Measurements from ENCODE around the gene SDR42E2. TPM values are rescaled to one million over a fixed set of nuclear protein-coding genes. Genes with fewer than 3 reads are reported as not detected.
"Not testable (repeated sequence)": the region's sequence is repeated elsewhere in the genome, so short reads cannot be mapped to it uniquely, and the experiment has no call there.

Gene SDR42E2
- total and polyA plus RNA-seq, 7 experiments from 2014 or later, result 0.07 to 1.6 (median 0.81) TPM; not detected in 1

DNA sequence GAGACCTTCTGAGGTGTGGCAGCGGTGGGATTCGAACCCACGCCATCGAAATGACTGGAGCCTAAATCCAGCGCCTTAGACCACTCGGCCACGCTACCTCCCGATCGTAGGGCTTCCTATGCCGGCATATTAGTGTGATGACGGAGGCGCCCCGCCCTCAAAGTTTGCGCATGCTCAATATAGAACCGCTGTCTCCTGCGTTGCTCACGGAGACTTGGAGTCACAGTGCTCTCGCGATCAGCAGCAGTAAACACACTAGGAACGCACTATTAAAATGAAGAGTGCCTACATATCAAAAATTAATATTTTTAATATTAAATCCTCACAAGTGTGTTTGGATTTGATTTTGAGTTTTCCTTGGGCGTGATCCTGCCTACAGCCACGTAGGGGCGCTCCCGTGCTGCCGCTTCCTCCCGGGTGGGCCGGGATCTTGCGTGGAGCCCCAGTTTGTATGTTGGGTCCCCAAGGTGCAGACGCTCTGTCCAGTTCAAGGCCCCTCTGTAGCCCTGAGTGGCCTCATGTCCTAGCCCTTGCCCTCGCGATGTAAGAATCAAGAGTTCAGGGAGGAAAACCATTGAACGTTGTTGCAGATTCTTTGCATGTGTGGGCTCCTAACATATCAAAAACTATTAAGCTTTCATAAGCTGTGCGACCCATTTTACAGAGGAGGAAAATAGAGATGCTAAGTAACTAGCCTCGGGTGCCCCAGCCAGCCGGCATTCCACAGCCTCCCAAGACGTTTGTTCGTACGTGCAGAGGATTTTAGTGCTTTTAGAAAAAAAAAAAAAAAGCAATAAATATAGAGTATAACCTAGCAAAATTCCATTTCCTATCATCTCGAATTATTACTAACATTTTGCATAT, 33.6 kb downstream of the SDR42E2 start:
- peak; percentile 84 to 96 (median 91) for DNase-seq
- H3K27ac ChIP-seq (ENCODE audit: low read depth, low read length), result peak overlapping the region; percentile 99
- no peaks in the 10 kb centered on the region for H3K27me3 ChIP-seq (ENCODE audit: control insufficient read depth in 2 of 2, insufficient read depth in 2 of 2, low read length in 2 of 2)
- Mint-ChIP-seq H3K9me3 (peaks cover 0 to 12% (median 7%) of the 10 kb centered on the region in 11 donors), H3K4me3 (peak overlapping the region; percentile 73 to 99 (median 90)), H3K36me3 (peaks cover 0 to 10% (median 4%) of the 10 kb centered on the region in 5 donors), H3K27me3 (peaks cover 0 to 5% (median 0%) of the 10 kb centered on the region in 5 donors), H3K4me1 (peaks cover 31 to 67% (median 59%) of the 10 kb centered on the region in 7 donors), H3K27ac (peak overlapping the region; percentile 95 to 100 (median 99))
- peak; percentile 4 for ATAC-seq
- H3K9me3 ChIP-seq (ENCODE audit: control insufficient read depth in 2 of 3, low read length in 3 of 3), result no peaks in the 10 kb centered on the region
- peak overlapping the region; percentile 71 for H3K4me3 ChIP-seq (ENCODE audit: low read length)
- POLR2A ChIA-PET, result interaction anchor here (0.8 to 9.0 kb wide), 7 partner anchors 10 to 244 kb away, joined by 3 to 167 read pairs (median 3); partner anchors contain the start of genes EEF2K and POLR3E
- intact Hi-C loops (cut with micrococcal nuclease), result loop anchor here (1.0 kb wide), 2 partner anchors 10 to 101 kb away; partner anchors contain the start of genes EEF2K (in 2 of the 2) and POLR3E (in 2 of the 2)
- CTCF ChIA-PET, result interaction anchor here (0.6 to 2.8 kb wide), 6 partner anchors 9 to 123 kb away, joined by 3 to 18 read pairs (median 4); partner anchors contain the start of gene POLR3E
- H3K4me1 ChIP-seq (ENCODE audit: control insufficient read depth in 2 of 2, insufficient read depth in 2 of 2, low read length in 2 of 2), result peaks cover 30 to 36% of the 10 kb centered on the region in 2 donors
- no peaks in the 10 kb centered on the region for H3K36me3 ChIP-seq (ENCODE audit: control insufficient read depth in 2 of 3, insufficient read depth in 3 of 3, low read length in 3 of 3)

DNA sequence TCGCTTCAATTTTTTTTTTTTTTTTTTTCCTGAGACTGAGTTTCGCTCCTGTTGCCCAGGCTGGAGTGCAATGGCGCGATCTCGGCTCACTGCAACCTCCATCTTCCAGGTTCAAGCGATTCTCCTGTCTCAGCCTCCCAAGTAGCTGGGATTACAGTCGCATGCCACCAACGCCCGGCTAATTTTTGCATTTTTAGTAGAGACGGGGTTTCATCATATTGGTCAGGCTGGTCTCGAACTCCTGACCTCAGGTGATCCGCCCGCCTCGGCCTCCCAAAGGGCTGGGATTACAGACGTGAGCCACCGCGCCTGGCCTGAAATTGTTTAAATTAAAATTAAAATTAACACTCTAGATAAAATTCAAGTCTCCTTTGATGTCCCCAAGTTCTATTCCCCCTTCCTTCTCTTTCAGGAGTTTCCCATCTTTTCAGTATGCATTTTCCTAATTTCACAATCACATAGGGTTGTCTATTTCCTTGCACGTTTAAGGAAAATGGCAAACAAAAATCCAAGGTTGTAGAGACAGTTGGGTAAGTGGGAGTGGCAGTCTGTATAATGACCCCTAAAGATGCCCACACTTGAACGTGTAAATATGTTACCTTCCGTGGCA, 34.4 kb downstream of the SDR42E2 start:
- ChIA-PET POLR2A (interaction anchor here (0.8 to 9.0 kb wide), 6 partner anchors 9 to 102 kb away, joined by 3 to 167 read pairs (median 4); partner anchors contain the start of genes EEF2K and POLR3E), CTCF (interaction anchor here (0.6 to 2.8 kb wide), 3 partner anchors 8 to 124 kb away, joined by 4 to 18 read pairs (median 4); partner anchors contain the start of gene POLR3E)
- H3K27me3 ChIP-seq (ENCODE audit: control insufficient read depth in 2 of 2, insufficient read depth in 2 of 2, low read length in 2 of 2); H3K9me3 ChIP-seq (ENCODE audit: control insufficient read depth in 2 of 3, low read length in 3 of 3); DNase-seq; H3K27ac ChIP-seq (ENCODE audit: low read depth, low read length); H3K27me3 Mint-ChIP-seq; H3K36me3 ChIP-seq (ENCODE audit: control insufficient read depth in 2 of 3, insufficient read depth in 3 of 3, low read length in 3 of 3); intact Hi-C loops (cut with micrococcal nuclease); H3K4me3 ChIP-seq (ENCODE audit: low read length); ATAC-seq; H3K36me3 Mint-ChIP-seq: not testable (repeated sequence)
- peaks cover 31 to 62% (median 57%) of the 10 kb centered on the region in 7 donors for H3K4me1 Mint-ChIP-seq
- peak overlapping the region; percentile 60 to 99 (median 80) for H3K4me3 Mint-ChIP-seq
- peak overlapping the region in 8 of 9 donors; percentile 51 to 100 (median 98) for H3K27ac Mint-ChIP-seq
- H3K9me3 Mint-ChIP-seq, result peaks cover 0 to 12% (median 7%) of the 10 kb centered on the region in 11 donors
- peaks cover 26 to 34% of the 10 kb centered on the region in 2 donors for H3K4me1 ChIP-seq (ENCODE audit: control insufficient read depth in 2 of 2, insufficient read depth in 2 of 2, low read length in 2 of 2)

DNA sequence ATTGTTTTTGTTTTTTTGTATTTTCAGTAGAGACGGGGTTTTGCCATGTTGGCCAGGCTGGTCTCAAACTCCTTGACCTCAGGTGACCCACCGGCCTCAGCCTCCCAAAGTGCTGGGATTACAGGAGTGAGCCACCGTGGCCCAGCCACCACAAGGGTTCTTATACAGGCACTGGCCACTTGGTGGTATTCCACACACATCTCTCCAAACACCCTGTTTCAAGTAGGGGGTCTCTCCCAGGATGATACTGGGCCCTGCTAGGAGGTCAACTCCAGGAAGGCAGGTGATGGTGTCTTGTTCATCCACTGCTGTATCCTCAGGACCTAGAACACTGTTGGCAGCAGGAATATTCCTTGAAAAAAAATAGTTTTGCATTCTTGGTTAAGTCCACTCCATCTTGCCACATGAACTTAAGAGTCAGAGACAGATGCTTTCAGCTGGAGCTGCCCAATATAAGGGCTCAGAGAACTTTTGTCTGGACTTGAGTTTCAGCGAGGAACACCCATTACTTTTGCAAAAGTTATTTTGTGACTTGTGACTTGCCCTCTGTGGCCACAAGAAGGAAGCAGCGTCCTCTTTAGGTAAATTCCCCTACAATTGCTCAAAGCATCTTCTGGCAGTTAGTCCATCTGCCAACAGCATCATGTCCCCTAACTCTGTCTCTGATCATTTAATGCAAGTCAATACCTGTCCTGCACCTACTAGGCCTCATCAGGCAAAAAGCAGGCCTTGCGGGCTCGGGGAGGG, 36.4 kb downstream of the SDR42E2 start:
- H3K9me3 Mint-ChIP-seq, result peaks cover 0 to 12% (median 4%) of the 10 kb centered on the region in 11 donors
- Histone ChIP-seq H3K4me1 (ENCODE audit: control insufficient read depth in 2 of 2, insufficient read depth in 2 of 2, low read length in 2 of 2) (peaks cover 13 to 15% of the 10 kb centered on the region in 2 donors), H3K9me3 (ENCODE audit: control insufficient read depth in 2 of 3, low read length in 3 of 3) (no peaks in the 10 kb centered on the region), H3K36me3 (ENCODE audit: control insufficient read depth in 2 of 3, insufficient read depth in 3 of 3, low read length in 3 of 3) (no peaks in the 10 kb centered on the region), H3K27me3 (ENCODE audit: control insufficient read depth in 2 of 2, insufficient read depth in 2 of 2, low read length in 2 of 2) (no peaks in the 10 kb centered on the region), H3K27ac (ENCODE audit: low read depth, low read length) (no peak overlapping the region), H3K4me3 (ENCODE audit: low read length) (no peak overlapping the region)
- peak overlapping the region in 3 of 9 donors; percentile 41 to 82 (median 52) for H3K27ac Mint-ChIP-seq
- peaks cover 20 to 48% (median 39%) of the 10 kb centered on the region in 7 donors for H3K4me1 Mint-ChIP-seq
- intact Hi-C loops (cut with micrococcal nuclease), result no loop called here
- ATAC-seq, result no peak
- ChIA-PET POLR2A (interaction anchor here (0.9 to 1.4 kb wide), 2 partner anchors 10 to 20 kb away, joined by 3 to 8 read pairs; no protein-coding TSS in a partner anchor), CTCF (interaction anchor here (0.6 to 1.1 kb wide), 2 partner anchors 10 to 97 kb away, joined by 3 to 4 read pairs; no protein-coding TSS in a partner anchor)
- DNase-seq, result no peak
- peaks cover 0 to 8% (median 3%) of the 10 kb centered on the region in 5 donors for H3K36me3 Mint-ChIP-seq
- H3K4me3 Mint-ChIP-seq, result peak overlapping the region in 4 of 10 donors; percentile 27 to 56 (median 48)
- peaks cover 0 to 5% (median 0%) of the 10 kb centered on the region in 5 donors for H3K27me3 Mint-ChIP-seq

DNA sequence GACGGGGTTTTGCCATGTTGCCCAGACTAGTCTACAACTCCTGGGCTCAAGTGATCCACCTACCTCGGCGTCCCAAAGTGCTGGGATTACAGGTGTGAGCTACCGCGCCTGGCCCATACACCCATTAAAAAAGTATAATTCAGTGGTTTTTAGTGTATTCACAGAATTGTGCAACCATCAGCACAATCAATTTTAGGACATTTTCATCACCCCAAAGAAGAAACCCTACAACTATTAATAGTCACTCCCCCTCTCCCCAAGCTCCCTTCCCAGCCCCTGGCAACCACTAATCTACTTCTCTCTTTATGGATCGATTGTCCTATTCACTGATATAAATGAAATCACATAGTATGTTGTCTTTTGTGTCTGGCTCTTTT, 39.9 kb downstream of the SDR42E2 start:
- peaks cover 1 to 5% of the 10 kb centered on the region in 2 donors for H3K4me1 ChIP-seq (ENCODE audit: control insufficient read depth in 2 of 2, insufficient read depth in 2 of 2, low read length in 2 of 2)
- peaks cover 0 to 1% (median 0%) of the 10 kb centered on the region in 5 donors for H3K36me3 Mint-ChIP-seq
- H3K27me3 ChIP-seq (ENCODE audit: control insufficient read depth in 2 of 2, insufficient read depth in 2 of 2, low read length in 2 of 2), result no peaks in the 10 kb centered on the region
- no peak overlapping the region for H3K4me3 ChIP-seq (ENCODE audit: low read length)
- CTCF ChIA-PET, result interaction anchor here (0.7 to 1.0 kb wide), 2 partner anchors 17 to 400 kb away, joined by 3 read pairs; no protein-coding TSS in a partner anchor
- POLR2A ChIA-PET, result interaction anchor here (1.2 to 9.4 kb wide), 2 partner anchors 10 to 40 kb away, joined by 4 to 146 read pairs; no protein-coding TSS in a partner anchor
- H3K4me1 Mint-ChIP-seq, result peaks cover 4 to 36% (median 14%) of the 10 kb centered on the region in 7 donors
- H3K27me3 Mint-ChIP-seq, result no peaks in the 10 kb centered on the region
- peaks cover 0 to 8% (median 0%) of the 10 kb centered on the region in 3 experiments for H3K36me3 ChIP-seq (ENCODE audit: control insufficient read depth in 2 of 3, insufficient read depth in 3 of 3, low read length in 3 of 3)
- DNase-seq, result no peak
- H3K4me3 Mint-ChIP-seq, result no peak overlapping the region
- intact Hi-C loops (cut with micrococcal nuclease), result no loop called here
- peak overlapping the region in 1 of 9 donors; percentile 77 for H3K27ac Mint-ChIP-seq
- ATAC-seq, result no peak
- H3K27ac ChIP-seq (ENCODE audit: low read depth, low read length), result no peak overlapping the region
- H3K9me3 Mint-ChIP-seq, result no peaks in the 10 kb centered on the region
- no peaks in the 10 kb centered on the region for H3K9me3 ChIP-seq (ENCODE audit: control insufficient read depth in 2 of 3, low read length in 3 of 3)

DNA sequence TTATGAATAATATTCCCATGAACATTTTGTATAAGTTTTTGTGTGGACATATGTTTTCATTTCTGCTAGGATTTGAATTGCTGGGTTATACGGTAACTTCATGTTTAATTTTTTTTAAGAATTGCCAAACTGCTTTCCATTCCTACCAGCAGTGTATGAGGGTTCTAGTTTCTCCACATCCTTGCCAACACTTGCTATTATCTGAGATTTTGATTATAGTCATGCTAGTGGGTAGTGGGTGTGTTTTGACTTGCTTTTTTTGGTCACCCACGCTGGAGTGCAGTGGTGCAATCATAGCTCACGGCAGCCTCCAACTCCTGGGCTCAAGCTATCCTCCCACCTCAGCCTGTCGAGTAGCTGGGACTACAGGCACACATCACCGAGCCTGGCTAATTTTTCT, 40.8 kb downstream of the SDR42E2 start:
- DNase-seq, result no peak
- H3K4me3 Mint-ChIP-seq, result no peak overlapping the region
- H3K4me1 Mint-ChIP-seq, result peaks cover 11 to 40% (median 22%) of the 10 kb centered on the region in 7 donors
- H3K4me1 ChIP-seq (ENCODE audit: control insufficient read depth in 2 of 2, insufficient read depth in 2 of 2, low read length in 2 of 2), result peaks cover 9 to 13% of the 10 kb centered on the region in 2 donors
- H3K36me3 ChIP-seq (ENCODE audit: control insufficient read depth in 2 of 3, insufficient read depth in 3 of 3, low read length in 3 of 3), result peaks cover 0 to 8% (median 0%) of the 10 kb centered on the region in 3 experiments
- peak overlapping the region in 1 of 9 donors; percentile 25 for H3K27ac Mint-ChIP-seq
- intact Hi-C loops (cut with micrococcal nuclease), result no loop called here
- H3K9me3 Mint-ChIP-seq, result no peaks in the 10 kb centered on the region
- peaks cover 0 to 4% (median 0%) of the 10 kb centered on the region in 5 donors for H3K36me3 Mint-ChIP-seq
- ChIA-PET CTCF (no interaction called here), POLR2A (interaction anchor here (1.0 to 9.4 kb wide), 2 partner anchors 11 to 94 kb away, joined by 4 to 146 read pairs; partner anchors contain the start of gene POLR3E)
- no peak overlapping the region for H3K27ac ChIP-seq (ENCODE audit: low read depth, low read length)
- no peaks in the 10 kb centered on the region for H3K27me3 ChIP-seq (ENCODE audit: control insufficient read depth in 2 of 2, insufficient read depth in 2 of 2, low read length in 2 of 2)
- H3K4me3 ChIP-seq (ENCODE audit: low read length), result no peak overlapping the region
- no peak for ATAC-seq
- H3K9me3 ChIP-seq (ENCODE audit: control insufficient read depth in 2 of 3, low read length in 3 of 3), result no peaks in the 10 kb centered on the region
- no peaks in the 10 kb centered on the region for H3K27me3 Mint-ChIP-seq
